ENCODE measurements around the gene NMT2.

Gene NMT2

DNA sequence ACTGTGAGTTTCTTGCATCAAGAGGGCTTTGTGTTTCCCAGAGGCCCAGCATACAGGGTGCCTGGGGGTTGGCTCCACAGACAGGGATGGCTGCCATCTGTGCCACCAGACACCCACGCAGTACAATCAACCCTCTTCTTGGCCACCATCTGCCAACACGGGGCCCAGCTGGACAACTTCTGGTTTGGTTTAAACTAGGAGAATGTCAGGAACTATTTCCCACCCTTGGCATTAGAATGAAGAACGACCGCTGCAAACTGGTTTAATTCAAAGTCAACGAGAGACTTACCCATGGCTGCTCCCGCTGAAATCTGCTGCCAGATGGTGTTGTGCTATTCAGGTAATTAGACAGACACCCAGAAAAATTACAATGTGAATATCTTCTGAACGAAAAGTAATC lies 27.8 kb downstream of the NMT2 start:
- no peak for DNase-seq

DNA sequence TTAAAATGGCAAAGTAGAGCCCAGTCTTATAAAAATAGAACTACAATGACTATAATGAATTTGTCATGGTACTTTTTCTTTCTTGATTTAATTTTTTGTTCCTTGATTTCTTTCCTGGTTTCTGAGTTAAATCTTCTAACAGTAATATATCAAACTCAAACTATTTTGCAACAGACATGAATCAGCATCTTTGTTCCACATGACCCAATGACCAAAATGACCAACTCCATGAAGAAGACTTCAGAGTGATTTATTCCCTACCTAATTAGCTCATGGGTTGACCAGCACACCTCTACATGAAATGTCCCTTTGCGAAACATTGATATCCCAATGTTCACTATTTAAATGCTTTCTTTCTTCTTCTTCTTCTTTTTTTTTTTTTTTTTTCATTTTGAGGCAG lies 30.9 kb downstream of the NMT2 start:
- no peak for DNase-seq

DNA sequence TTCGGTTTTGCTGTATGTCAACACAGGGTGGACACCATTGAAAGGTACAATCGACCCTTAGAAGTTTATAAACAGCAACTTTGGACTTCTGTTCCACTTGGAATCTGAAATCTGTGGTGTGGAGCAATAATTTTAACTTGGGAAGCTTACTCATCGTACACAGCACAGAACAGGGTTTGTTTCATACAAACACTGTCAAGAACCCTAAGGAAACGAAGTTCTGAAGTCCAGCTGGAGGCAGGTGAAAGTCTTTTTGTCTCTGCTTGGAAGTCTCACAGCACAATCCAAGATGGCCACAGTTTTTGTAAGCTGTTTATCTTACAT lies 31.5 kb downstream of the NMT2 start:
- no peak for DNase-seq

DNA sequence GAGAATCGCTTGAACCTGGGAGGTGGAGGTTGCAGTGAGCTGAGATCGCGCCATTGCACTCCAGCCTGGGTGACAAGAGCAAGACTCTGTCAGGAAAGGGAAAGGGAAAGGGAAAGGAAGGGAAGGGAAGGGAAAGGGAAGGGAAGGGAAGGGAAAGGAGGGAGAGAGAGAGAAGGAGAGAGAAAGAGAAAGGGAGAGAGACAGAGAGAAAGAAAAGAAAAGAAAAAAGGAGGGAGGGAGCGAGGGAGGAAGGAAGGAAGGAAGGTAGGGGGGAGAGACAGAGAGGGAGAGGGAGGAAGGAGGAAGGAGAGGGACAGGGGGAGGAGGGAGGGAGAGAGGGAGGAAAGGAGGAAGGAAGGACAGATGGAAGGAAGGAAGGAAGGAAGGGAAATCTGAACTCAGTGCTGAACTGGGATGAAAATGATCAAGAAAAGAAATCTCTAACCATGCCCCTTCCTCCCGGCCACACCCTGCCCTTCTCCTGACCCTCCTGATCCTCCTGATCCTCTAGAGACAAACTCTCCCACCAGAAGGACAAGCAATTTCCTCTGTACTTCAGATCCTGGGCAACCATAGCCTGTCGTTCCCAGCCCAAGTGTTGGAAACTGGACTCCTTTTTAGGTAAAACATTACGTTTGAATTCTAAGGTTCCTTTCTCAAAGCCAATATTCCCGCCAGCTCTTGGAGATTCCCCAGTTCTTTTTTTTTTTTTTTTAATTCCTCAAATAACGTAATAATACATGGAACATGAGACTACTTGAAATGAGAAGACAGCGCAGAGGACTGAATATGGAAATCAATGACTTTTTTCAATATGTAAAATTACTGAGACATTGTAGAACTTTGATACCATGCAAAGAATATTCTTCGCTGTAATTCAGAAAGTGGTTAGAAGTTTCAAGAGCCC lies 32.1 kb downstream of the NMT2 start:
- DNase-seq, result no peak

DNA sequence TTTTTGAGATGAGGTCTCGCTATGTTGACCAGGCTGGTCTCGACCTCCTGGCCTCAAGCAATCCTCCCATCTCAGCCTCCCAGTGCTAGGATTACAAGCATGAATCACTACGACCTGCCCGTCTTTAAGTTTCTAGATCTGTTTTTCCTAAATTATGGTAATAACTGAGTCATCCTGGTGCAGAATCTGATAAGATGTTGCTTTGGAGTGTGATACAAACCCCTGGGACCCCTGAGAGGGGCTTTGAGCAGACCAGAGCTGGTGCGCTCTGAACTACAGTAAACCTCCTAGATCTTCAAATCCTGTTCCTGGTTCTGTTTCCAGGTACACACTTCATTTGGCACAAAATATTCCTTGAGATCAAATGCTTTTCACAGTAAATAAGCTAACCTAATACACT lies 37.2 kb downstream of the NMT2 start:
- no peak for DNase-seq

DNA sequence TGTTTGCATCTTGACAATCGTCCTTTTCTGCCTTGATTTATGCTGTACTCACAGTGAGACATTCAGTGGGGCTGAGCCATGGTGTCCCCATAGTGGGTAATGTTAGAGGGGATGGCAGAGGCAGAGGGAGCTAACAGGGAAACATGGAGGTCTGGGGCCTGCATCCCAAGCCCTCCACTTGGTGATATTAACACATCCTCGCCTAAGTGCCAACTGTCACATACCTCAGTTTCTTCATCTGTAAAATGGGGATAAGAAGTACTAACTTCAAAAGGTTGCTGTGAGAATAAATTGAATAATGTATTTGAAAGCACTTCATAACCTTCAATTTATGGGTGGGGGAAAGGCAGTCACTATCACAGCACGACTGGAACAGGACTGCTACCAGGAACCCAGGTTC lies 43.6 kb downstream of the NMT2 start:
- DNase-seq, result no peak

DNA sequence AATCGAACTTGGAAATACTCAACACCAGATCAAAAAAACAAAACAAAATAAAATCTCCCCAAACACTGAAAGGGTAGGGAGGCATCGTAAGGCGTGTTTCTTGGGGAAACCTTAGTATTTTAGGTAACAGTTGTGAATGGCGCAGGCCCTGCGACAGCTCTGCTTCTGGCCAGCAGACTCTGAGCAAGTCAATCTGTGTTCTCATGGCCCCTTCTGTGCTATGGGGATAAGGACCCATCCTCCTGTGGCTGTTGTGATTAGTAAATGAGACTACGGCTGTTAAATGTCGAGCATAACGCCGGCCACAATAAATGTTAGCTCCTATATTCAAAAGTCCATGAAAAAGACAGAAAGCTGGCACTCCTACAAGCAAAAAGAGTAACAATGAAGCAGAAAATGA lies 44.3 kb downstream of the NMT2 start:
- DNase-seq, result no peak

DNA sequence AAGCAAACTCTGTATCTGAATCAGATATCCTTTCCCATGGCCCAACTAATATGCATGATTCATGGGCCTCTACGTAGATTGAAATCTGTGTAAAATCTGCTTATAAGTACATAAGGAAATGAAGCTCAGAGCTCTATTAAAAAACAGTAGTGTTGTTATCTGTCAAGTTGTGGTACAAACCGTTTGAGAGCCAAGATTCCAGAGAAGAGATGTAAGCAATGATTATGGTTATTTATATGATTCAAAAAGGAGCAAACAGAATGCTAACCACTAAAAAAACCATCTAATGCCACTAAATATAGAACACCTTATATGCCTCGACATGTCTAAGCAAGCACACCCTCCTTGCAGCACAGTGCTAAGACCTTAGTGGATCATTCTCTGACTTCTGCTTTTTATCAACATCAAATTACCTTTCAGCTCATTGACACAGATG lies 44.7 kb downstream of the NMT2 start:
- no peak for DNase-seq

DNA sequence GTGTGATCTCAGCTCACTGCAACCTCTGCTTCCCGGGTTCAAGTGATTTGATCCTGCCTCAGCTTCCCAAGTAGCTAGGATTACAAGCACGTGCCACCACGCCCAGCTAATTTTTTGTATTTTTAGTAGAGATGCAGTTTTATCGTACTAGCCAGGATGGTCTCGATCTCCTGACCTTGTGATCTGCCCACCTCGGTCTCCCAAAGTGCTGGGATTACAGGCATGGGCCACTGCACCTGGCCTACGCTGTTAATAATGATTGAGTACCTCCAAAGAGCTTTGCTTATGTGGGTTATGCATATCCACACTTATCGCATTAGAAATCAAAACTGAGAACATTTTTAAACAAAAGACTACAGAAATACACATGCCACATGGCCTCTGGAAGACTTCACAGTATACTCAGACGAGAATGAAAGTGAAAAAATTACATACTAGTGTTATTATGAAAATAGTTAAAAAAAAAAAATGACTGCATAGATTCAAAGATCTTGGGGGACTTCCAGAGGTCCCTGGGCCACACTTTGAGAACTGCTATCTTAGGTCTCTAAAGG lies 45.9 kb downstream of the NMT2 start:
- no peak for DNase-seq

DNA sequence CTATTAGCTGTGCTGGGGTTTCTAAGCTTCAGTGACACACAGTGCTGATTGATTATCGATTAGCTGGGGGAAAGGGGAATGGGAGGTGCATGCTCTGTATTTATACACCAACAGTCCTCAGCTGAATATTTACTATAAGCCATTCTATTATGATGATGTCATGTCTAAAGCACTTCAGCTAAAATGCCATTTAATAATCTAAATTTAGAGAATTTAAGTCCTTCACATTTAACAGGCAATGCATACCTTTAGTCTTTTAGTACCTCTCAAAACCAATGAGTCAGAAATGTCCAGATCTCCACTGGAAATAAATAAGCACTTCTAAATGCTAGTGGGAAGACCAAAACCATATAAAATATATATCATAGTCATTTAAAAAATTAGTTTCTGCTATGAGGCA lies 46.8 kb downstream of the NMT2 start:
- DNase-seq, result no peak

DNA sequence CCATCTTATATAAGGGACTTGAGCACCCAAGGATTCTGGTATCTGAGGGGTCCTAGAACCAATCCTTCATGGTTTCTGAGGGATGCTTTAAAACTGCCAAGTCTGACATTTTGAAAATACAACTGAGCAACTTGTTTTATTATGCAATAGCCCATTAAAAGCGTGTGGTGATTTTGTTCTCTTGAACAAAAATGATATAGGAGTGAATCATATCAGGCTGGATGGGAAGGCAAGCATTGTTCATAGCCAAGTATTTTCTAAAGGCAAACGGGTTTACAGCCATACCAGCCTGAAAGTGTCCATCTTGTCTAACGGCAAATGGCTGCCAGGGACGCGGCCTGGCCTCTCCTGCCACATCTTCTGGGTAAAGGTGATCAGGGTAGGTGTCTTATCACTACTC lies 48.0 kb downstream of the NMT2 start:
- DNase-seq, result no peak

DNA sequence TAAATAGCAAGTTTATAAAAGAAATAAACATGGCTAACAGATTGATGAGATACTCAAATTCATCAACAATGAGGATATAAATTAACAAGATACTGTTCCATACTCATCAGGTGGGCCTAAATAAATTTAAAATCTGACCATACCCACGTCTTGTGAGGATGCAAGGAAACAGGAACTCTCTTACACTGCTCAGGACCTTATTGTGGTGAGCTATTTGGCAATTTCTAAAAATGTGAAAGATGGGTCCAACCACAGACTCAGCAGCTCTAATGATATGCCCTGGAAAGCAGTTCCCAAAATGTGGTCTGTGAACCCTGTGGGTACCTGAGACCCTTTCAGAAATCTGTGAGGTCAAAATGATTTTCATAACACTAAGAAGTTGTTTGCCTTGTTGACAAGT lies 49.9 kb downstream of the NMT2 start:
- DNase-seq, result no peak

DNA sequence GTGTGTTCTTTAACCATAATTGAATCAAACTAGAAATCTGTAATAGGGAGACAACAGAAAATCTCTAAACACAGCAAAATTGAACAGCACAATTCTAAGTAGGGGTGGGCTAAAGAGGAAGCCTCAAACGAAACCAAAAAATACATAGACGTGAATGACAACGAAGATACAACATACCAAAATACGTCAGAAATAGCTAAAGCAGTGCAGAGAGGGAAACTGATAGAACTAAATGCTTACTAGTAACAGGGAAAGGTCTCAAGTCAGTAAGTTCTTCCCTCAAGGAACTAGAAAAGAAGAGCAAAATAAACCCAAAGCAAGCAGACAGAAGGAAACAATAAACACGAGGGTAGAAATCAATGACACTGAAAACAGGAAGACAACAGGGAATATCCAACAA lies 52.3 kb downstream of the NMT2 start:
- DNase-seq, result no peak

DNA sequence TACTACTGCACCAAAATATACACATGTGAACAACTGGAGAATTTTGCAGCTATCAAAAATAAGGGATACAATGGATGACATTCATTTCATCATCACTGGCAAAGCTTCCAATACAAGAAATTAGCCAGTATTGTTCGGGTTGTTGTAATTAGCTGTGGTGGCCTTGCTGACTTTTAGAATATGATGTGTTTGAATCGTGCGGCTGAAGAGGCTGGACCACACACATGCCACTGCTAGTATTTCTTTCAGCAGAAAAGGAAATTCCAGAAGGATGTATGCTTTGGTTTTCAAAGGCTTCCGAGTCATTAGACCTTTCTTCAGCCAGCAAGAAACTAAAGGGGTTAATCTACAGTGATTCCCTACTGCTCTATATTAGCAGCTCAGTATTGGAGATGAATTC lies 54.7 kb downstream of the NMT2 start:
- no peak for DNase-seq

DNA sequence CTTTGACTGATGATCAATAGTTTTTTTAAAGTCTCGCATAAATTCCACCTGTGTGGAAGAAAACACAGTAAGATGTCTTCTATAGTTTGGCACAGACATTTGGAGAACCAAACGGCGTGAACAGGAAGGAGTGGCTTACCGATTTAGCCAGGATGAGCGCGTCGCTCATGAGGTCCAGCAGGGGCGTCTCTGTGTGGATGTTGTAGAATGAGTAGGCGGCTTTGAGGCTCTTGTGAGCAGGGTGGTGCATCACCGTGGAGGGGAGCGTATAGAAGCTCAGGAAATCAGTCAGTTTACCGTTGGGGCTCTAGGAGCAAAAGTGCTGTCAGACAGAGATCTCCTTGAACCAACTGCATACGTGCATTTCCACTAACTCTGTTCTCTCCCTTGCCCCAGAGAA lies 55.8 kb downstream of the NMT2 start:
- DNase-seq, result no peak

DNA sequence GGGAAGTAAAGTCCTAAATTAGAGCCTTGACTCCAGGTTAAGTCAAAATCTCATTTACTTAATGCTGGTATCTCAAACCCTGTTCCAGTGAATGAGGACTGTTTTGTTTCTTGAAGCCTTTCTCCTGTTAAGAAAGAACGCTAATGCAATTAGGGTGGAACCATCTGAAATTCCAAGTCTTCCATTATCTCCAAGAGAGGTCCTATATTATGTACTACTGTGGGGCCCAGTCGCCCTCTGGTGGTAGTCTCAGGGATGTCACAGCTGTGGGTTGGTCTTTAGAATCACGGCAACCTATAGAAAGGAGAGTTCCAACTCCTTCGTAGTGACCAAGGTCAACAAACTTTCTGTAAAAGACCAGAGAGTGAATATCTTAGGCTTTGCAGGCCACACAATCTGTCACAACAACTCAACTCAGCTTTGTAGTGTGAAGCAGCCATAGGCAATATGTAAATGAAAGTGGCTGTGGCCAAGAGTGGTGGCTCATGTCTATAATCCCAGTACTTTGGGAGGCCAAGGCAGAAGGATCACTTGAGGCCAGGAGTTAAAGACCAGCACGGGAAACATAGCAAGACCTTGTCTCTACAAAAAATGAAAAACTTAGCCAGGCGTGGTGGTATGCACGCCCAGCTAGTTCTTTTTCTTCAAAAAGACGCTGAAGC lies 62.0 kb downstream of the NMT2 start:
- DNase-seq, result peak; percentile 42

DNA sequence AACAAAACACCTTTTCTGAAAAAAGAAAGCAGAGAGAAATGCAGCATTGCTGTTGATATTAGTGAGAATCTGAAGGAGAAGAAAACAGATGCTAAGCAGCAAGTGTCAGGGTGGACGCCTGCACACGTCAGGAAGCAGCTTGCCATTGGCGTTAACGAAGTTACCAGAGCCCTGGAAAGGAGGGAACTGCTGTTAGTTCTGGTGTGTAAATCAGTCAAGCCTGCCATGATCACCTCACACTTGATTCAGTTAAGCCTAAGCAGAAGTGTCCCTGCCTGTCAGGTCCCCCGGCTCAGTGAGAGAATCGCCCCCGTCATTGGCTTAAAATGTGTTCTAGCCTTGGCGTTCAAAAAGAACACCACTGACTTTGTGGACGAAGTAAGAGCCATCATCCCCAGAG lies 65.0 kb downstream of the NMT2 start:
- no peak for DNase-seq

DNA sequence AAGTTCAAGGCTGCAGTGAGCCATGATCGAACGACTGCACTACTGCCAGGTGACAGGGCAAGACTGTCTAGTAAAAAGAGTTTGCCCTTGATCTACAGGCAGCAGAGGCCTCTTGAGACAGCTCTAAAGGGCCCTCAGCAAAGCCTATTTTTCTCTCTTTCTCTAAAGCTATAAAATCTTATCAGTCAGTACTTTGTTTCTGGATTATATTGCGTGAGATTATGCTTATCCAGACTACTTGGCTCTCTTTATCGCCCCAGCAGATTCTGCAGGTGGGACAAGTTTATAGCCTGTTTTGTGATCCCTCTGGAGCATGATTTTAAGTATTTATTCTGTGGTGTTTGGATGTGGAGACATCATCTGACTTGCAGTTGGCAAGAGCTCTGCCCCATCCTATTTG lies 68.6 kb downstream of the NMT2 start:
- DNase-seq, result no peak

DNA sequence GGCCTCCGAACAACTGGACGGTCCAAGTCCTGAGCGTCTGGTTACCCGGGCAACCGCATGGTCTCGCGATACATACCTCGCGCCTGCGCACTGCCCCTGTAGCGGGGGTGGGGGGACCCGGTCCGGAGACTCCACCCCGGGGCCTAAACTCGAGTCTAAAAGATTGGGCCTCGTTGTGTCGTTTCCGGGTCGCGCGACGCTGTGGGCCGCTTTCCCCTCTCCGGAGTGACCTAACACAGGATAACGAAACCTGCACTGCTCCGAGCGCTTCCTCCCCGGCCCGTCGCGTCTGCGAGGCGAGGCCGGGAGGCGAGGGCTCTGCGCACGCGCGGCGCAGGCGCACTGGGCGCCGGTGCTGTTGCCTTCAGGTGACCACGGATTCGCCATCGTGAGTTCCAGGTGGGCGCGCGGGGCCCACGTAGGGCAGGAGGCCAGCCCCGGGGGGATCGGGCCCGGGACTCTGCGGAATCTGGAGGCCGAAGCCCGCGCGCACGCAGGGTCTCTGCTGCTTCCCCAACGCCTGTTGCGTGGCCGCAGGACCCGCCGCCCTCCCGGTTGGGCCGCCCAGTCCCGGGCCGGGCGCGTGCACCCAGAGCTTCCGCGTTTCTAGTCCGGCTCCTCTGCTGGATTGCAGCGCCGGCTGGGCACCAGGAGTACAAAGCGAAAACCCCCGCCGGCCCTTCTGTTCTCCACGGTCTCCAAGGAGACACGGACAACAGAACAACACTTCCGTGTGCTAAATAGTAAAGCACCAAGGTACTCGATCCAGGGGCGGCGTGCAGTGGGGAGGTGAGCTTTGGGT lies 71.3 kb downstream of the NMT2 start, which contains the start of gene RPP38:
TSS of gene RPP38 (plus strand) at position 345 of the 802 bp plus-strand sequence. CDS start 5,960 bp downstream, outside the sequence.
- DNase-seq, result peak; percentile 92

DNA sequence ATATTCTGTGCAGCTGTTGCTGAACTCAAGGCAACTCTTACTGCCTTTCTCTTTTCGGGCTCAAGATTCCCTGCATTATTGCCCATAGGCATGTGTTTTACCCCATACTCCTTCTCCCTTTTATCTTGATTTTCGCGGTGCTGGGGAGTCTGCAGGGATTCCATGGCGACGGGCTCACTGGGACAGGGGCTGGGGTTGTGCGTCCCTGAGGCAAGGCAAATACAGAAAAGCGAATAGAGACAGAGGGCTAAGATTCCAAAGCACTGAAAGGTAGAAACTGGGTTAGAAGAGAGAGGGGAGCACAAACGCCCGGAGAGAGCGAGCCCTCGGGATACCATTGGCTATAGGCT lies 71.9 kb downstream of the NMT2 start:
- no peak for DNase-seq

DNA sequence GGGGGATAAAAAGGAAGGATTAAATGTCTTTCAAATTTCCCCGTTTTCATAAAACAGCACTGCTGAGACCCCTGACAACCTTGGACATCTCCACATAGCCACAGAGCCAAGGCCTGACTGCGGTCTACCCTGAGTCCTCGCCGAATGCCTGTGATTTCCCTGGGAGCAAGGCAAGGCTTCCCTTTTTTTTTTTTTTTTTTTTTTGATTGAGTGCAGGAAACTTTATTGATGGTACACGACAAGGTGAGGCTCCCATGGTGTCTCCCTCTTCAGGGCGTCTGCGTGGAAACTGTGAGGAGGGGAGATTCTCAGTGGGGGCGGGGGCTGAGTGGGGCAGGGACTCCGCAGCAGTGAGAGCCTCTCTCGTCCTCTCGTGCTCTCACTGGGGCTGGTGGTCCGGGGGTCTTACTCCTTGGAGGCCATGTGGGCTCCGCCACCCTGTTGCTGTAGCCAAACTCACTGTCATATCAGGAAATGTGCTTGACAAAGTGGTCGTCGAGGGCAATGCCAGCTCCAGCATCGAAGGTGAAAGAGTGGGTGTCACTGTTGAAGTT lies 75.6 kb downstream of the NMT2 start:
- DNase-seq, result no peak

DNA sequence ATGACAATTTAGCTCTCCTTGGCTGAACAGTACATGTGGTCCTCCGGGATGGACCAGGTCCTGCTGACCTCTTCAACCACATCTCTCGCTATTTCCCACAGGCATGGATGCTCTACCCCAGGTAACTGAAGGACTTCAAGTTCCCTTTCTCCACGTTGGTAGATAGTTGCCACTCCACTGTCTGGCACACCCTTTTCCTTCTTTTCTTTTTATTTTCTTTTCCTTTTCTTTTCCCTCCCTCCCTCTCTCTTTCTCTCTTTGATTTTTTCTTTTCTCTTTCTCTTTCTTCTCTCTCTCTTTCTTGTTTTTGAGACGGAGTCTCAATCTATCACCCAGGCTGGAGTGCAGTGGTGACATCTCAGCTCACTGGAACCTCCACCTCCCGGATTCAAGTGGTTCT lies 77.1 kb downstream of the NMT2 start:
- no peak for DNase-seq
